ENCODE data around the gene DLX4. TPM values are rescaled to one million over a fixed set of nuclear protein-coding genes. Genes with fewer than 3 reads are reported as not detected.

Gene DLX4
- total and polyA plus RNA-seq, 10 of the 15 experiments (the other 5 are each of a cell fraction or from before 2014, with no cell fraction given) = 0.05 to 0.29 (median 0.15) TPM

GRCh38 chr17:49989518-49989880 is 20.5 kb downstream of the DLX4 start:
- Histone ChIP-seq H4K20me1 (ENCODE audit: control insufficient read depth, insufficient read depth) (no peaks in the 10 kb centered on the region), H3K4me1 (ENCODE audit: control insufficient read depth, insufficient read depth, low read length) (no peaks in the 10 kb centered on the region), H3K79me2 (ENCODE audit: control insufficient read depth, insufficient read depth, low read length) (no peaks in the 10 kb centered on the region), H3K9me3 (replicated peaks; ENCODE audit: control insufficient read depth, insufficient read depth, low read length) (no peaks in the 10 kb centered on the region; the same call in 2 of the 3 replicates), H3K4me2 (ENCODE audit: control insufficient read depth, insufficient read depth) (no peak overlapping the region), H3K4me3 (no peak overlapping the region), H3K9ac (ENCODE audit: control insufficient read depth, insufficient read depth, low read length) (no peak overlapping the region), H3K27ac (ENCODE audit: control insufficient read depth, insufficient read depth) (no peak overlapping the region), H3K36me3 (ENCODE audit: control insufficient read depth in 2 of 2, insufficient read depth in 2 of 2, low read length in 1 of 2) (no peaks in the 10 kb centered on the region), H3K27me3 (replicated peaks in 1 of 2; ENCODE audit: control insufficient read depth in 2 of 2, insufficient read depth in 2 of 2, low read length in 1 of 2) (peaks cover 11 to 15% of the 10 kb centered on the region in 2 experiments), H2AFZ (ENCODE audit: control insufficient read depth, low read depth, low read length) (no peak overlapping the region)
- POLR2A ChIA-PET = interaction anchor here (0.6 kb wide), 1 partner anchor 50 kb away, joined by 4 read pairs; no protein-coding TSS in a partner anchor
- no peak for TF ChIP-seq MEF2A (IDR thresholded peaks at IDR 0.05; ENCODE audit: insufficient read depth, low read depth, low read length)
- TF ChIP-seq KDM1A (IDR thresholded peaks at IDR 0.05; ENCODE audit: borderline replicate concordance) = no peak
- TF ChIP-seq CREB1 (IDR thresholded peaks at IDR 0.05; ENCODE audit: low read depth) = no peak
- BruUV-seq (replicated peaks) = no TSS peak
- RAD21 ChIA-PET (ENCODE audit: unreplicated experiment) = interaction anchor here (0.6 to 1.1 kb wide), 2 partner anchors 14 to 37 kb away, joined by 3 read pairs; no protein-coding TSS in a partner anchor
- in situ Hi-C loops (cut with MboI) = no loop called here
- FAIRE-seq (no peak), ATAC-seq (no peak), DNase-seq (ENCODE audit: low read depth, low spot score) (no peak)
- WGBS (ENCODE audit: insufficient coverage, insufficient replicate concordance, low lambda C conversion rate, missing lambda C conversion rate) = 48% methylated on average over 4 of the region's 4 CpGs
- CTCF ChIA-PET = interaction anchor here (1.2 to 3.3 kb wide), 3 partner anchors 9 to 37 kb away, joined by 3 to 14 read pairs (median 4); no protein-coding TSS in a partner anchor
- SMC1A ChIA-PET (ENCODE audit: uncharacterized antibody, unreplicated experiment) = no interaction called here
- intact Hi-C loops (cut with micrococcal nuclease; ENCODE audit: unreplicated experiment) = no loop called here

- Histone ChIP-seq H4K20me1 (ENCODE audit: control insufficient read depth, insufficient read depth) (no peaks in the 10 kb centered on the region), H3K27me3 (replicated peaks in 1 of 2; ENCODE audit: control insufficient read depth in 2 of 2, insufficient read depth in 2 of 2, low read length in 1 of 2) (peaks cover 17 to 20% of the 10 kb centered on the region in 2 experiments), H3K4me2 (ENCODE audit: control insufficient read depth, insufficient read depth) (no peak overlapping the region), H3K36me3 (ENCODE audit: control insufficient read depth in 2 of 2, insufficient read depth in 2 of 2, low read length in 1 of 2) (no peaks in the 10 kb centered on the region), H3K4me3 (no peak overlapping the region), H3K79me2 (ENCODE audit: control insufficient read depth, insufficient read depth, low read length) (no peaks in the 10 kb centered on the region), H3K4me1 (ENCODE audit: control insufficient read depth, insufficient read depth, low read length) (no peaks in the 10 kb centered on the region), H3K9ac (ENCODE audit: control insufficient read depth, insufficient read depth, low read length) (no peak overlapping the region), H2AFZ (ENCODE audit: control insufficient read depth, low read depth, low read length) (no peak overlapping the region), H3K9me3 (replicated peaks; ENCODE audit: control insufficient read depth, insufficient read depth, low read length) (no peaks in the 10 kb centered on the region; the same call in 1 of the 3 replicates), H3K27ac (ENCODE audit: control insufficient read depth, insufficient read depth) (no peak overlapping the region)
- CTCF ChIA-PET = interaction anchor here (0.8 to 3.3 kb wide), 3 partner anchors 8 to 24 kb away, joined by 3 to 14 read pairs (median 3); no protein-coding TSS in a partner anchor
- ATAC-seq (no peak), DNase-seq (ENCODE audit: low read depth, low spot score) (no peak), FAIRE-seq (no peak)
- intact Hi-C loops (cut with micrococcal nuclease; ENCODE audit: unreplicated experiment) (loop anchor here (10.0 kb wide), 1 partner anchor 286 kb away; the partner anchor contains the start of gene SLC35B1), in situ Hi-C loops (cut with MboI) (loop anchor here (10.0 kb wide), 1 partner anchor 286 kb away; the partner anchor contains the start of gene SLC35B1)
- no TSS peak for BruUV-seq (replicated peaks)
- RAD21 ChIA-PET (ENCODE audit: unreplicated experiment) = interaction anchor here (0.6 kb wide), 1 partner anchor 14 kb away, joined by 3 read pairs; no protein-coding TSS in a partner anchor
- 3% methylated on average over 3 of the region's 3 CpGs for WGBS (ENCODE audit: insufficient coverage, insufficient replicate concordance, low lambda C conversion rate, missing lambda C conversion rate)
- POLR2A ChIA-PET = interaction anchor here (0.6 kb wide), 1 partner anchor 51 kb away, joined by 4 read pairs; no protein-coding TSS in a partner anchor
- SMC1A ChIA-PET (ENCODE audit: uncharacterized antibody, unreplicated experiment) = no interaction called here
- no peak for TF ChIP-seq E2F8 (IDR thresholded peaks at IDR 0.05; ENCODE audit: low read depth, partially characterized antibody)
- TF ChIP-seq ZBTB11 (CRISPR knock-in tag; IDR thresholded peaks at IDR 0.05) = no peak
- no peak for TF ChIP-seq JUND (IDR thresholded peaks at IDR 0.05; ENCODE audit: low read depth, low read length)
- TF ChIP-seq STAT1 (conservative IDR thresholded peaks at IDR 0.05) = no peak
- no peak for TF ChIP-seq ZNF217 (IDR thresholded peaks at IDR 0.05)
These were observed 21.3 kb downstream of the DLX4 start for GRCh38 chr17:49990331-49990730.
